HG02981 (cell line): ENCODE data around the gene PTRH2.

Source experiments
- ATAC-seq: cut with Tn5 transposase; IDR thresholded peaks from one replicate; pipeline ENCODE4 v1.9.1; 2021; ENCODE audit warnings: mild to moderate bottlenecking, moderate library complexity; ENCODE audit not compliant: unreplicated experiment

Gene PTRH2

DNA sequence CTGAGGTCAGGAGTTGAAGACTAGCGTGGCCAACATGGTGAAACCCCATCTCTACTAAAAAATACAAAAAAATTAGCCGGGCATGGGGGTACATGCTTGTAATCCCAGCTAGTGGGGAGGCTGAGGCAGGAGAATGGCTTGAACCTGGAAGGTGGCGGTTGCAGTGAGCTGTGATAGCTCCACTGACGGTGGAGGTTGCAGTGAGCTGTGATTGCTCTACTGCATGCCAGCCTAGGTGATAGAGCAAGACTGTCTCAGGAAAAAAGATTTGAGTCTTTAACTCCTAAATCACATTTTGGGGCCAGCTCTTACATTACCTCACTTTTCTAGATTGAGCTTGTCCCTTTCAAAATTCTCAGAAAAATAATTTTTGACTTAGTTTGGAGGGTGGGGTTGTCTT is 15.4 kb upstream of the PTRH2 start:
- ATAC-seq = no peak

DNA sequence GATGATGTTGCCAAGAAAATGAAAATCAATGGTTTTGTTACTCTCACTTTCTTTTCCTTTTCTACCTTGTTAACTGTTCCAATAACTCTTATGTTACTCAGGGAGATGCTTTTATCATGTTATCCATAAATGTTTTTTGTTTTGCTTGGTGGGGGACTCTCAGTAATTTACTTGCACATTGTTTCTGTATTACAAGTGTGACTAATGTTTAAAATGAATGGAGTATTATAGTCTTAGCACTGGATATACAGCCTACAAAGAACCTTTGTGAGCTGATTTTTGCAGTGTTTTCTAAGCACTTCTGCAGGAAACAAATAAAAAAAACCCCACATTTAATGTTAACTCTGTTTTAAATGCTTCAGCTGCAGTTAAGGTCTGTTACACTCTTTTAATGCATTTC is 12.3 kb upstream of the PTRH2 start:
- ATAC-seq = no peak

DNA sequence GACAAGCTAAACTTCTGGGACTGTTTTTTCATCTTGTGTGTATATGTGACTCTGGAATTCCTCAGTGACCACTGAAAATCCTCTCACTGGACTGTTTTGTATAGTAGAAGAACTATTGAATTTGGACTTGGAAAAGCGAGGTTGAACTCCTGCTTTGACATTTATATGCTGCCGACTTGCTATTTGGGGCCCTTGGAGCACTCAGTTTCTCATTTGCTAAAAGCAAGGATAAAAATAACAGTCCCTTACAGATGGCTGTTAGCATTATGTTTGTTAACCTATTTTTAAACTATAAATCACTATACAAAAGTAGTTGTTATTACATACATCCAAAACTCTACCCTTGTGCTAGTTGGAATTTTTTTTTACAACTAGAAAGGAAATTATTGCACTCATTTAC is 9.2 kb upstream of the PTRH2 start:
- ATAC-seq = no peak

DNA sequence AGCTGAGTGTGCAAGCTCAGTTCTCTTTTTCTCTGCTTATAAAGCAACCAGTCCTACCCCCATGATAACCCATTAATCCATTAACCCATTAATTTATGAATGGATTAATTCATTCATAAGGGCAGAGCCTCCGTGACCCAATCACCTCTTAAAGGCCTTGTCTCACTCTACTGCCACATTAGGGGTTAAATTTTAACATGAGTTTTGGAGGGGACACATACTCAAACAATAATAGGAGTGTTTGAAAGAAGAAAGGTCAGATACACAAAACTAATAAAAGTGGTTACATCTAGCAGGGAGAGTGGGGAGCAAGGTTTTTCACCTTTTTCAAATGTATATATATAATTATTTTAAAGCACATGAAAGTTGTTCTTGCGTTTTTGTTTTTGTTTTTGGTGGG is 7.0 kb upstream of the PTRH2 start:
- no peak for ATAC-seq

DNA sequence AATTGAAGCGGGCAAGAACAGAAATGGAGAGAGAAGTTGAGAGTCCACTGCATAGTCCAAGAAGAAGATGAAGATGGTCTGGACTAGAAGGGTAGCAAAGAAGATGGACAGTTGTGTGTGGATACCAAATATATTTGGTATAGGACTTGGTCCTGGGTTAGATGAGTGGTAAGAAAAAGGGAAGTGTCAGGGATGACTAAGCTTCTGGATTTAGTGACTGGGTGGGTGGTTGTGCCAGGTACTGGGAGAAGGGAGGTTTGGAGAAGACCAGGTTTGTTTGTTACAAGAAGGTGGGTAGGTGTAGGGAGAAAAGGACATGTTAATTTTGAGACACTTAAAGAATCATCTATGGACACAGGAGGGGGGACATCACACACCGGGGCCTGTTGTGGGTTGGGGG is 5.6 kb upstream of the PTRH2 start:
- no peak for ATAC-seq

DNA sequence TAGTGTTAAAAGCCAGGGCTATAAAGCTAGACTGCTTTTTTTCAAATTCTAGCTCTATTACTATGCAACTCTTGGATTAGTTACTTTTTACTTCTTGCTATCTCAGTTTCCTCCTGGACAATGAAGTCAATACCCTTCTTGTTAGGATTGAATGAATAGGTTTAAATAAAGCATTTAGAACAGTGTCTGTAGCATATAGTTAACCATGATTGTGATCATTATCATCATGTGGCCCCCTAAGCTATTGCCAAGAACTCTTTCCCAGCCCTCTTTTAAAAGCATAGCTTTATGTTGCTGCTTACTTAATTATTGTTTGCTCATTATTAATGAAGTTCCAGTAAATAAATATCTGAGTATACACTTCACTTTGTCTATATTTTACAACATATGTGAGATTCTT is 4.7 kb upstream of the PTRH2 start:
- no peak for ATAC-seq

DNA sequence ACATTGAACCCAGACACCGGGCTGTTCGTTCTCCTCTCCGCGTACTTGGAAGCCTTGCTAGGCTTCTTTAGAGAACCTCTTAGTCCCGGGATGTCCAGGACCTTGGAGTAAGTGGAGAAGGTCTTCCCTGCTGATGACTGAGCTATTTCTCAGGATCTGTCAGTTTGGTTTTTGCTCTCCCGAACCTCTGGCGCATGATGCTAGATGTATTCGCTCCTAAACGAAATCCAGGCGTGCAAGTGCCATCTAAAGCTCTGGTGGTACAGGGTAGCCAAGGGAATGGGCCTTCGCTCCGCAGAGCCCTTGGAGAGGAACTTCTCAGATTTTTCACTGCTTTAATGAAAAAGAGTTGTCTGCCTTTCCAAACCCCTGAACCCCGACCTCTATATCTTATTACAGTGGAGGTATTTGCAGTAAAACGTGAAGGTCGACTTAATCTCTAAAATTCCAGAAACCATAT is 771 bp upstream of the PTRH2 start:
- no peak for ATAC-seq

DNA sequence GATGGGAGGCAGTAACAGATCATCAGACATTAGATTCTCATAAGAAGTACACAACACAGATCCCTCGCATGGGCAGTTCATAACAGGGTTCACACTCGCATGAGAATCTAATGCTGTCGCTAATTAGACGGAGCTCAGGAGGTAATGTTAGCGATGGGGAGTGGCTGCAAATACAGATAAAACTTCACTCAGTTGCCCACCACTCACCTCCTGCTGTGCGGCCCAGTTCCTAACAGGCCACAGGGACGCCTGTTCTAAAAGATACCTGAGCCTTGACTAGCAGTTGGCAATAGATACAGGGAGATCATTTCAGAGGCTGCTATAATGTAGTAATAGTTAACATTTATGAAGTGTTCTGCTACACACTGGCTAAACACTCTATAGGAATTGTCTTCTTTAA is 4.9 kb downstream of the PTRH2 start:
- ATAC-seq = no peak

DNA sequence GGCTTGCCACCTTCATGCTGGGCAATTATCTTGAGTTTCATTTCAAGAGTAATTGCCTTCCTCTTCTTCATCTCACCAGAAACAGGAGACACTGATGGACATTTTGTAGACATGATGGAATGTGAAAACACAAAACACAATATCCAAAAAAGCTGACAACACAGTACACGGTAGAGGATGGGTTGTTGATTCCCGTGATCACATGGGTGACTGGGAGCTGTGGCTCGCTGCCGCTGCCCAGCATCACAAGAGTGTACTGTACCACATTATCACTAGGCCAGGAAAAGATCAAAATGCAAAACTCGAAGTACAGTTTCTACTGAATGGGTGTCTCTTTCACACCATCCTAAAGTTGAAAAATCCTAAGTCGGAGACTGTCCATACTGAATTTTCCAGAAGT is 7.4 kb downstream of the PTRH2 start:
- no peak for ATAC-seq

DNA sequence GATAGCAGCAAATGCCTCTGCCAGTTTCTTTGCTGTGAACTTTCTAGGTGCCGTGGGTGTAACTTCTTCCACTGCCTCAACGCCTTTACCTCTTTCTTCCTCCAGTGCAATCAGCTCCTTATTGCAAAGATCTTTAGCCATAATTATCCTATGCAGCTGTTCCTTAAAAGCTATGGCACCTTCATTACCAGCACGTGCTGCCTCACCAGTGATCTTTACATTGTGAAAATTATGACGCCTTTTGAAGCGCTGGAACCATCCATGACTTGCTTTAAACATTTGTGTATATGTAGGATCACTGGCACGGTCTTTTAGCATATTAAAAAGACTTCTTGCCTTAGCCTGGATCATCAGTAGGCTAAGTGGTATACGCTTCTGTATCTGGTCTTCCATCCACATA is 8.0 kb downstream of the PTRH2 start:
- ATAC-seq = no peak

DNA sequence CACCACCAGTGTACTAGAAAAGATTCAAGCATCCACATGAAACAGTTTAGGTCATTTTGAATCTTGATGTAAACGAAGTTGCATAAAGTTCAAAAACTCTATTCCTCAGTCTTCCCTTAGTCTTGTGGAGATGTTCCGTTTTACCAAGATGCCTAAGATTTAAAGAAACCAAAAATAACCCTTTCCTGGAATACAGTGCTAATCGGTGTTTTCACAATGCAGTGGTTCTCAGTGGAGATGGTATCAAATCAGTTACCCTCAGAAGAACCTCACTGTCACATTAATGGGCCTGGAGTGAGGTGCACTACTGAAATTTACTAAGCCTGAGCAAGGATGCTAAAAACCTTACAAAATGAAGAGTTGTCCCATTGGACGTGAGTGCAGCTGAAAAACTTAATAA is 9.1 kb downstream of the PTRH2 start:
- no peak for ATAC-seq

DNA sequence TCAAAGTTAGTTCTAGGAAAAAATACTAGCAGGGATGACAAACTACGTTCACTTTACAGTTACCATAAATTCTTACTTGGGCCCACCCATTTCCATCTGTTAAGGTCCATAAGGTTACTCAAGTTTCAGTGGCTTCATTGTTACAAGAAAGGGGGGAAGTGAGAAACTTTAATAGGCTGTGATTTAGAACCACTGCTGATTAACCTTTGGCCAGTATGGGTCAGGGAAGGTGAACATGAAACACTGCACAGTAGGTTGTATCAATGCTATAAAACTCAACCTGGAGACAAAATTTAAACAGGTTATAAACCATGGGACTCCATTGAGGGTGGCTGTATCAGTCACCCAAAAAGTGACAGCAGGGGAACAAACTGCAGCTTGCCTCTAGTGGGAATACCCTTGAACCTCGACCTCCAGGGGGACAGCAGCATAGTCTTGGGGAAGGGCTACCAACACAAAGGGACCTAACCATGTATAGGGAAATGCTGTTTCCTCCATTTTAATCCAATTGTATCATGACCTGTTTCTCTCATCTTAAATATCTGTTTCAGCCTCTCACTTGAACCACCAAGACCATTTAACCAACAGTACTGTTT is 10.4 kb downstream of the PTRH2 start:
- ATAC-seq = no peak

DNA sequence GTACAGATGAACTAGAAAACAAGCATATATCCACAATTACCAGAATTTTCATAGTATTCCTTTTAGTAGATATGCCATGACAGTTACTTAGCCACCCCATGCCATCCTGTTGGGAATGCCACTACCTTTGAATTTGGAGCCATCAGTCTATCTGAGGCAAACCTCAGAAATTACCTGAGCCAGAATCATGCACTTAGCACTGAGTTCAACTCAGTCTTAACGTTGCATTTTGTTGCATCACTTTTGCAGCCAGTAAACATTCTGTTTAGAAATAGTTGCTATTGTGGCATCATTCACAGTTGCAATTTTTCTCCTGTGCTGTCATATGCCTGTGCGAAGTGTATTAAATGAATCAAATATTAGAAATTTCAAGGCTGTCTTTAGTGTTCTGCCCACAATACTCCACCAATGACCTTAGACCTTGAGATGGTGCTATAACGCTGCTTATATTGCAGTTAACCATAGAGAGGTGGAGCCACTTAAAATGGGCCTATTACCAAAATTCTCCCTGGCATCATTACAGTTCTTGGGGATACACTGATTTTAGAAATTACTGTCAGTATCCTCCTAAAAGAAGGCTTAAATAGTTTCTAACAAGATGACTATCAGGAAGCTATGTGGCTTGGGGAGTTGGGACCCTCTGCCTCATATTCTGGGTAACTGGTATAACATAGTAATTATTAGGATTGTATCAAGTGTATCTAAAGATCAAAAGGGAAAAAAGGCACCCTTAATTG is 11.1 kb downstream of the PTRH2 start:
- ATAC-seq = no peak

DNA sequence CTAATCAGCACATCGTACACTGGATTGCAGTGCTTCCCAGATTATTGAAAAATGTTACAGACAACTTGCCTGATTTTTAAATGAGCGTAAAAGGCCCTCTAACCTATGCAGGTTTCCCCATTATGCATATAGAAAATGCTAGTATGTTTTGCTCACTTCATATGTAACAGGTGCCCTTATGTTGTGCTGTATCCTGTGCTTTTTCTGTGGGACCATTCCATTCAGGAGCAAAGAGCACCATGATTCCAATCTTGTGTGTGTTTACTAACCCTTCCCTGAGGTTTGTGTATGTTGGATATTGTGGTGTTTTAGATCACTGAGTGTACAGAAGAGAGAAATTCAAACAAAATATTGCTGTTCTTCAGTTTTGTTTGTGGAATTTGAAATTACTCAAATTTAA is 12.9 kb downstream of the PTRH2 start:
- no peak for ATAC-seq

DNA sequence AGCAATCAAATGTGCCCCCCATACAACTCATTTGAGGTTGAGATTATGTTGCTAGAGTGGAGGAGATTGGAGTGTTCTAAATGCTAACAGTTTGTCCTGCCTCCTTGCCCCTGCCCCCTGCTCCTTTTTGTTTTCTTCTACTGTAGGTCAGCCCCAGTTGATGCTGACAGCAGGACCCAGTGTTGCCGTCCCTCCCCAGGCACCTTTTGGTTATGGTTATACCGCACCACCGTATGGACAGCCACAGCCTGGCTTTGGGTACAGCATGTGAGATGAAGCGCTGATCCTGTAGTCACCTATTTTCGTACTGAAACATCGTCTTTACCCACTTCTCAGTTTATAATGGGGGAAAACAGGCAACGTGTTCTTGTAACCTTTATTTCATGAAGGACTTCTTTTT is 13.6 kb downstream of the PTRH2 start:
- no peak for ATAC-seq

DNA sequence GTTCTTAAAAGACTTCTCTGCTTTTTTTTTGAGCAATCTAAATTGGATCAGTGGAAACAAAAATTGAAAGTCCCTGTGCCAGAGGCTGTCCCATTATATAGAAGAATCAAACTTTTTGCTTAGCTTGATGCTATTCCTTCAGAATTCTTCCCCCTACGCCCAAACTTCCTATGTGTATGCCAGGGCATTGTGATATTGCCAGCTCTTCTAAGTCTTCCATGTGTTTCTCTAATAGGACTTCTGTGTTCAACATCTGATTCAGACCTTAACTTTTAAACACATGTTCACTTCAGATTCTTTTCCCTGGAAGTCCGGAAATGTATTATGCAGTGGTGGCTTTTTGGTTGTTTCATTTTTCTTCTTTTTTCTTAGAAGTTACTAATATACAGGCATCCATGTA is 18.7 kb downstream of the PTRH2 start:
- ATAC-seq = no peak

DNA sequence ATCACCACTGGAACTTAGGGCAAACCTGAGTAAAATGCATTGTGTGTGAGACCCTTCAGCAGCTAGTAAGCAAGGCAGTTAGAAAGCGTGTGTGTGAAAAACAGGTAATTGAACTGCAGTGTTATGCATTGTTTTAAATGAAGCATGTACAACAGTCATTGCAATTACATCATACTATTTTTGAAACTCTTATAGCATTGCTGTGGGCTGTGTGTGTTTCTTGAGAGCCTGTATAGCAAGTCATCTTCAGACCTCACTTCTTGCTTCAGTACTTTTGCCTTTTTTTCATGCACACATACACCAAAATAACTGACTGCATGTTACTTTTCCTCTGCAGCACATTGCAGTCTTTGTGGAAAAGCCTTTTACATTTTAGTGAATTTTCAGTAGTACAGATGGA is 19.2 kb downstream of the PTRH2 start:
- no peak for ATAC-seq

DNA sequence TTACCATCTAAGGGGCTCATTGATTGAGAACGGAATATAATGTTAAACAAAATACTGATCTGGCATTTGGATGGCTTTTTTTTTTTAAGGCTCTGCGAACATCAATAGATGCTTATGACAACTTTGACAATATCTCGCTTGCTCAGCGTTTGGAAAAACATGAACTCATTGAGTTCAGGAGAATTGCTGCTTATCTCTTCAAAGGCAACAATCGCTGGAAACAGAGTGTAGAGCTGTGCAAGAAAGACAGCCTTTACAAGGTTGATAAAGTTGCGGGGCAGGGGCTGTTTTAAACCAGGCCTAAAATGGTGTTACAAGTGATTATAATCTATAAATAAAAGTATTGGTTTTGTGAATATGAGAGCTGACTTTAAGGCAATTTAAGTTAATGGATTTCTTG is 22.3 kb downstream of the PTRH2 start:
- ATAC-seq = no peak

DNA sequence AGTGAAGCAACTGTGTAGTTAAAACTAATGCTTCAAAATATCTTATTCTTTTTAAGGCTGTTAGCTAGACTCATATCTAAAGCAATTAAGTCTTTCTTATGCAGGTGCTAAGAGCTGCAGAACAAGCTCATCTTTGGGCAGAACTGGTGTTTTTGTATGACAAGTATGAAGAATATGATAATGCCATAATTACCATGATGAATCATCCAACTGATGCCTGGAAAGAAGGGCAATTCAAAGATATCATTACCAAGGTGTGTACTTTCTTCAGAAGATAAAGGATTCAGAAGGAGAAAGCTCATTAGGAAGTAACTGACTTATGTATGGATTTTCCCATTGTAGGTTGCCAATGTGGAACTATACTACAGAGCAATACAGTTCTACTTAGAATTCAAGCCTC is 23.9 kb downstream of the PTRH2 start:
- ATAC-seq = no peak

DNA sequence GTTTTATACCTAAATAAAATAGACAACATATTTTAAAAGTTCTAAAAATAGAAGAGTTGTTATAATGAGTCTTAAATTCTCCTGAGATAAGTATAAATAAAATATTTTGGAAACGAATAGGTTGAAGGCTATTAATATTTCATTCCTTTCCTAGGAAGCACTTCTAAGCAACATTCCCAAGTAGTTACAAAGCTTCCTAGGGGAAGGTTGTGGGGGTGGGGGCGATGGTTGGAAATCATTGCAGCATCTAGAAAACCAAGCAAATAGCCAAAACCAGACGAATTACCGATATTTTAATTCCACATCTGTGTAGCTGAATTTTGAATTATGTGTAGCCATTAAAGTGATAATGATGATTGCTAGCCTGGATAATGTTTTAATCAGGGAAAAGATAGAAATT is 26.9 kb downstream of the PTRH2 start:
- ATAC-seq = no peak

DNA sequence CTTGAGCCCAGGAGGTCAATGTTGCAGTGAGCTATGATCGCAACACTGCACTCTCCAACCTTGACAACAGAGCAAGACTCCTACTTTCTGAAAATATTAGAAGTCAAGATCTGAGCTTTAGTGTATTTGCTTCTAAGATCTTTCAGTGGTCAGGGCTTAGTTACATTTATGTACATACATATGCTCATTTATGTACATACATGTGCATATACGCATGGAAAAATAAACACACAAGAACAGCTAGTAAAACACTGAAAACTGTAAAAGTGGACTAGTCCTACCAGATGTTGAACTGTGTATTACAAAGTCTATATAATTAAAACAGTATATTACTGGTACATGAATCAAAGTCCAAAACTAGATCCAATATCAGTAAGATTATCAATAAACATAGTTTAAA is 28.3 kb downstream of the PTRH2 start:
- no peak for ATAC-seq

DNA sequence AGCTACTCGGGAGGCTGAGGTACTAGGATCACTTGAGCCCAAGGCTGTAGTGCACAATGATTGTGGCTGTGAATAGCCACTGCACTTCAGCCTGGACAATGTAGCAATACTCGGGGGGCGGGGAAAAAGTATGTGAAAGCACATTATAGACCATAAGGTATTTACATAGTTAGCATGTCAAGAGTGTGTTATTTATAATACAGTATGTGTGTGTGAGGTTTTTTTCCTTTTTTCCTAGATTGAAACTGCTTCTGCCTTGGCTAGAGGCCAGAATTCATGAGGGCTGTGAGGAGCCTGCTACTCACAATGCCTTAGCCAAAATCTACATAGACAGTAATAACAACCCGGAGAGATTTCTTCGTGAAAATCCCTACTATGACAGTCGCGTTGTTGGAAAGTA is 30.5 kb downstream of the PTRH2 start:
- ATAC-seq = no peak

DNA sequence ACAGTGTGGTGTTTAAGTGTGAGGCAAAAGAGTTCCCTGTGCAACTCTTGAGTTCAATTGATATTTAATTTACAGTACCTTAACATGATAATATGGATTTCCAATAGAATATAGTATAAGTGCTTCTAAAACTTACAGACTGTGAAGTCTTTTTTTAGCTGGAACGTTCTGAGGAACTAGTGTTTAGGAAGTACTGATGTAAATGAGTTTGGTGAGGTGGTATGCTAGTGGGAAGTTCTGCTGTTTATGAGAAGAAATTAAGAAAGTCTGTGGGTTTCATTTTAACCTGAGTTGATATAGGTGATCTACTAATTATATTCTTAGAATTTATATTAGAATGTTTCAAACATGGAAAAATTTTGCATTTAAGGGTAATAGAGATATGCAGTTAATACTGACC is 32.0 kb downstream of the PTRH2 start:
- no peak for ATAC-seq
